ENCODE results near the gene HTATIP2. TPM values are rescaled to one million over a fixed set of nuclear protein-coding genes. Genes with fewer than 3 reads are reported as not detected.

The HTATIP2 gene
- total RNA-seq, 1 donor from 2014 or later, result 6.2 TPM

DNA sequence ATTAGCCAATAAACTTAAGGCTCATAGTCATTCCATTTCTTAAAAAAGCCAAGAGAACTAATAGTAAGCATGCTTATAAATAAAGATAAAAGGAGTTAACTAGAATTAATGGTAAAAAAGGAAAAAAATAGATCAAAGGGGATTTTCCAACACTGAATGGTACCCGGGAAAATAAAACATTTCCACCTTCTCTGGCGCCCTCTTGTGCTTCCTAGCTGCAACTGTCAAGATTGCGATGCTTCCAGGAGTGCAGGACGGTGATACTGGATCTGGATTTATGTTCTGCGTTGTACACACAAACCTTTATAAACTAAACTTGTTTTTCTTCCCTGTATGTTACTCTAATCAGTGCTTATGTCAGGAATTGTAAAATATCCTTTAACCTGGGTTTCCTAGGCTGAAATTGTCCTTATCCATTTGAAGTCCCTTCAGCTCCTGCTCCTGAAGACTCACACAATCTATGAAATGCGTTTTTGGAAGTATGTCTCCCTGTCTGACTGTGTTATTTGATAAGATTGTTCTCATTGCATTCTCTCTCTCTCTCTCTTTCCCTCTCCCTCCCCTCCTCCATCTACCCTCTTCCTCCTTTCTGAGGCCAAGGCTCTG, 9.6 kb upstream of the HTATIP2 start:
- peak; percentile 56 for DNase-seq
- no peaks in the 10 kb centered on the region for H3K4me1 Mint-ChIP-seq (ENCODE audit: low read depth, unreplicated experiment)
- no peak overlapping the region for H3K4me3 Mint-ChIP-seq (ENCODE audit: unreplicated experiment)
- H3K36me3 Mint-ChIP-seq (ENCODE audit: unreplicated experiment), result no peaks in the 10 kb centered on the region
- H3K9me3 Mint-ChIP-seq (ENCODE audit: unreplicated experiment), result no peaks in the 10 kb centered on the region
- peak; percentile 86 for TF ChIP-seq CTCF (IDR thresholded peaks at IDR 0.05; ENCODE audit: partially characterized antibody, unreplicated experiment)
- H3K27ac Mint-ChIP-seq (ENCODE audit: unreplicated experiment), result no peak overlapping the region
- H3K27me3 Mint-ChIP-seq (ENCODE audit: unreplicated experiment), result no peaks in the 10 kb centered on the region

- Mint-ChIP-seq H3K36me3 (ENCODE audit: unreplicated experiment) (no peaks in the 10 kb centered on the region), H3K27me3 (ENCODE audit: unreplicated experiment) (no peaks in the 10 kb centered on the region), H3K27ac (ENCODE audit: unreplicated experiment) (no peak overlapping the region), H3K4me1 (ENCODE audit: low read depth, unreplicated experiment) (no peaks in the 10 kb centered on the region), H3K9me3 (ENCODE audit: unreplicated experiment) (no peaks in the 10 kb centered on the region), H3K4me3 (ENCODE audit: unreplicated experiment) (no peak overlapping the region)
- DNase-seq, result peak; percentile 64
- peak; percentile 84 for TF ChIP-seq CTCF (IDR thresholded peaks at IDR 0.05; ENCODE audit: partially characterized antibody, unreplicated experiment)
These were observed 8.0 kb upstream of the HTATIP2 start for GRCh38 chr11:20355221-20356219.

DNA sequence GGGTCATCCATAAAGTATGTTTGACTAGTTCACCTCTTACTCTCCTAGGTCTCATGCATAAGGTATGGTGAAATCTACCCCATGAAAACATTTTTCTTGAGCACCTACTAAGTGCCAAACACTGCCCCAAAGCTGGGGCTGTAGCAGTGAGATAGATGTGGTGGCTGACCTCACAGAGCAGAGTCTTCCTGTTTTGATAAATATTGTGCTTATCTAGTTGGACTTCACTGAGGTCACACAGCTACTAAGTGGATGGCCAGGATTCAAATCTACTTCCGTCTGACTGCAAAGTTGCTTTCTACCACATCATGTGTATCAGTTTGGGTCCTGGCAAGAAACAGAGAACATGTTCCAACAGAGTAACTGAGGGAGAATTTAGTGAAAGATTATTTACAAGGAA, 6.4 kb upstream of the HTATIP2 start:
- no peaks in the 10 kb centered on the region for H3K4me1 Mint-ChIP-seq (ENCODE audit: low read depth, unreplicated experiment)
- H3K4me3 Mint-ChIP-seq (ENCODE audit: unreplicated experiment), result no peak overlapping the region
- H3K36me3 Mint-ChIP-seq (ENCODE audit: unreplicated experiment), result no peaks in the 10 kb centered on the region
- no peak for DNase-seq
- no peaks in the 10 kb centered on the region for H3K9me3 Mint-ChIP-seq (ENCODE audit: unreplicated experiment)
- H3K27ac Mint-ChIP-seq (ENCODE audit: unreplicated experiment), result no peak overlapping the region
- TF ChIP-seq CTCF (IDR thresholded peaks at IDR 0.05; ENCODE audit: partially characterized antibody, unreplicated experiment), result no peak
- no peaks in the 10 kb centered on the region for H3K27me3 Mint-ChIP-seq (ENCODE audit: unreplicated experiment)

DNA sequence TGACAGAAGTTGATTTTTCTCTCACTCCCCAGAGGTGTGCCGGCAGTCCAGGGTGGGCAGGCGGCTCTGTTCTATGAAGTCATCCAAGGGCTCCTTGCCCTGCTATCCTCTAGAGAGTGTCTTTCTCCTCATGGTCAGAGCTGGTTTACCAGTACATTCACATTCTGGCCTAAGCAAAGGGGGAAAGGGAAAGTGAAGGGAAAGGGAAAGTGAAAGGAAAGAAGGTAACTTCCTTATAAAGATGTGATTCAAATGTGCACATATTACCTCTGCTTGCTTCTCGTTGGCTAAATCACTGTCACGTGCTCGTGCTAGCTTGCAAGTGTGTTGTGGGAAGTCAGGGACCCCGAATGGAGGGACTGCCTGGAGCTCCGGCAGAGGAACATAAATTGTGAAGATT, 2.9 kb upstream of the HTATIP2 start:
- H3K4me3 Mint-ChIP-seq (ENCODE audit: unreplicated experiment), result no peak overlapping the region
- peaks cover 6% of the 10 kb centered on the region for H3K27me3 Mint-ChIP-seq (ENCODE audit: unreplicated experiment)
- no peak for DNase-seq
- no peaks in the 10 kb centered on the region for H3K9me3 Mint-ChIP-seq (ENCODE audit: unreplicated experiment)
- no peak for TF ChIP-seq CTCF (IDR thresholded peaks at IDR 0.05; ENCODE audit: partially characterized antibody, unreplicated experiment)
- H3K36me3 Mint-ChIP-seq (ENCODE audit: unreplicated experiment), result no peaks in the 10 kb centered on the region
- no peak overlapping the region for H3K27ac Mint-ChIP-seq (ENCODE audit: unreplicated experiment)
- H3K4me1 Mint-ChIP-seq (ENCODE audit: low read depth, unreplicated experiment), result peaks cover 8% of the 10 kb centered on the region

- Mint-ChIP-seq H3K27me3 (ENCODE audit: unreplicated experiment) (peaks cover 6% of the 10 kb centered on the region), H3K9me3 (ENCODE audit: unreplicated experiment) (no peaks in the 10 kb centered on the region), H3K27ac (ENCODE audit: unreplicated experiment) (no peak overlapping the region), H3K36me3 (ENCODE audit: unreplicated experiment) (no peaks in the 10 kb centered on the region), H3K4me3 (ENCODE audit: unreplicated experiment) (peak overlapping the region; percentile 82), H3K4me1 (ENCODE audit: low read depth, unreplicated experiment) (peaks cover 8% of the 10 kb centered on the region)
- TF ChIP-seq CTCF (IDR thresholded peaks at IDR 0.05; ENCODE audit: partially characterized antibody, unreplicated experiment), result no peak
- DNase-seq, result no peak
These were observed 1.0 kb upstream of the HTATIP2 start for GRCh38 chr11:20362481-20362880.

All from glutamatergic neuron (in vitro differentiated cells).